Trophoblast cell (in vitro differentiated cells and primary cell): ENCODE results near the gene SPHKAP.
"Not testable (repeated sequence)": the region's sequence is repeated elsewhere in the genome, so short reads cannot be mapped to it uniquely, and the experiment has no call there.

Experiments used
- DNase-seq, 2 donors: peaks; one replicate each; pipeline ENCODE4 v3.0.0-alpha.2; 2016
- H2AFZ ChIP-seq: 2 replicates; pipeline ENCODE4 v1.6.1; 2013; ENCODE audit warnings: low read length, moderate library complexity, mild to moderate bottlenecking; ENCODE audit not compliant: insufficient read depth, poor library complexity
- H2AK5ac ChIP-seq: 2 replicates; pipeline ENCODE4 v1.6.1; 2013; ENCODE audit warnings: mild to moderate bottlenecking, low read length
- H2BK120ac ChIP-seq: 2 replicates; pipeline ENCODE4 v1.6.1; 2013; ENCODE audit warnings: low read length, mild to moderate bottlenecking, moderate library complexity; ENCODE audit not compliant: insufficient read depth, poor library complexity
- H2BK12ac ChIP-seq: 2 replicates; pipeline ENCODE4 v1.6.1; 2013; ENCODE audit warnings: mild to moderate bottlenecking, low read length, moderate library complexity
- H2BK5ac ChIP-seq: 2 replicates; pipeline ENCODE4 v1.6.1; 2013; ENCODE audit warnings: low read length, low read depth, moderate library complexity, mild to moderate bottlenecking; ENCODE audit not compliant: poor library complexity
- H3K14ac ChIP-seq: 2 replicates; pipeline ENCODE4 v1.6.1; 2013; ENCODE audit warnings: mild to moderate bottlenecking, low read length
- H3K18ac ChIP-seq: 2 replicates; pipeline ENCODE4 v1.6.1; 2013; ENCODE audit warnings: mild to moderate bottlenecking, low read length
- H3K23ac ChIP-seq: 2 replicates; pipeline ENCODE4 v1.6.1; 2013; ENCODE audit warnings: low read length
- H3K27ac ChIP-seq: 2 replicates; pipeline ENCODE4 v1.5.1; 2013; ENCODE audit warnings: low read depth, mild to moderate bottlenecking, inconsistent platforms, low read length, moderate library complexity
- H3K27me3 ChIP-seq: 2 replicates; pipeline ENCODE4 v1.6.1; 2013; ENCODE audit warnings: inconsistent platforms, mild to moderate bottlenecking, low read length, moderate library complexity; ENCODE audit not compliant: insufficient read depth
- H3K36me3 ChIP-seq, 2 experiments: 1 replicate in 1 of 2; 2 replicates in 1 of 2; pipeline ENCODE4 v1.6.1; 2013; ENCODE audit warnings: low read length in 2 of 2, mild to moderate bottlenecking in 2 of 2, moderate library complexity in 1 of 2; ENCODE audit not compliant: insufficient read depth in 2 of 2, control insufficient read depth in 1 of 2
- H3K4ac ChIP-seq: 2 replicates; pipeline ENCODE4 v1.6.1; 2013; ENCODE audit warnings: low read depth, mild to moderate bottlenecking, low read length, moderate library complexity
- H3K4me1 ChIP-seq, 2 experiments: 1 replicate in 1 of 2; 2 replicates in 1 of 2; pipeline ENCODE4 v1.6.1; 2013; ENCODE audit warnings: low read length in 2 of 2, mild to moderate bottlenecking in 2 of 2, moderate library complexity in 1 of 2; ENCODE audit not compliant: insufficient read depth in 2 of 2, control insufficient read depth in 1 of 2
- H3K4me2 ChIP-seq: 2 replicates; pipeline ENCODE4 v1.6.1; 2013; ENCODE audit warnings: inconsistent platforms, mild to moderate bottlenecking, low read length, moderate library complexity
- H3K4me3 ChIP-seq: 2 replicates; pipeline ENCODE4 v1.5.1; 2013; ENCODE audit warnings: mild to moderate bottlenecking, low read depth, low read length, inconsistent platforms
- H3K79me1 ChIP-seq: one replicate; pipeline ENCODE4 v1.6.1; 2013; ENCODE audit warnings: low read length
- H3K79me2 ChIP-seq: 2 replicates; pipeline ENCODE4 v1.6.1; 2013; ENCODE audit warnings: low read length, mild to moderate bottlenecking; ENCODE audit not compliant: control insufficient read depth, insufficient read depth, poor library complexity
- H3K9ac ChIP-seq: 2 replicates; pipeline ENCODE4 v1.6.1; 2013; ENCODE audit warnings: mild to moderate bottlenecking, low read length
- H3K9me3 ChIP-seq: 2 replicates; pipeline ENCODE4 v1.6.1; 2013; ENCODE audit warnings: low read depth, mild to moderate bottlenecking, control low read depth, inconsistent platforms, low read length; ENCODE audit not compliant: insufficient read depth
- H4K12ac ChIP-seq: 2 replicates; pipeline ENCODE4 v1.6.1; 2013; ENCODE audit warnings: low read depth, mild to moderate bottlenecking, low read length, moderate library complexity
- H4K8ac ChIP-seq: 2 replicates; pipeline ENCODE4 v1.6.1; 2013; ENCODE audit warnings: low read depth, mild to moderate bottlenecking, low read length, moderate library complexity
- H4K91ac ChIP-seq: one replicate; pipeline ENCODE4 v1.6.1; 2013; ENCODE audit warnings: low read depth, mild to moderate bottlenecking, low read length, moderate library complexity
- WGBS: extraction: QIAGEN DNeasy Blood & Tissue Kit; methylation state at CpG from one replicate; pipeline ENCODE4 v1.1.7; 2013; ENCODE audit warnings: missing lambda C conversion rate; ENCODE audit not compliant: insufficient read length, insufficient coverage; ENCODE audit errors: extremely low coverage; 5-methylcytosine and 5-hydroxymethylcytosine counted together

Gene SPHKAP

DNA sequence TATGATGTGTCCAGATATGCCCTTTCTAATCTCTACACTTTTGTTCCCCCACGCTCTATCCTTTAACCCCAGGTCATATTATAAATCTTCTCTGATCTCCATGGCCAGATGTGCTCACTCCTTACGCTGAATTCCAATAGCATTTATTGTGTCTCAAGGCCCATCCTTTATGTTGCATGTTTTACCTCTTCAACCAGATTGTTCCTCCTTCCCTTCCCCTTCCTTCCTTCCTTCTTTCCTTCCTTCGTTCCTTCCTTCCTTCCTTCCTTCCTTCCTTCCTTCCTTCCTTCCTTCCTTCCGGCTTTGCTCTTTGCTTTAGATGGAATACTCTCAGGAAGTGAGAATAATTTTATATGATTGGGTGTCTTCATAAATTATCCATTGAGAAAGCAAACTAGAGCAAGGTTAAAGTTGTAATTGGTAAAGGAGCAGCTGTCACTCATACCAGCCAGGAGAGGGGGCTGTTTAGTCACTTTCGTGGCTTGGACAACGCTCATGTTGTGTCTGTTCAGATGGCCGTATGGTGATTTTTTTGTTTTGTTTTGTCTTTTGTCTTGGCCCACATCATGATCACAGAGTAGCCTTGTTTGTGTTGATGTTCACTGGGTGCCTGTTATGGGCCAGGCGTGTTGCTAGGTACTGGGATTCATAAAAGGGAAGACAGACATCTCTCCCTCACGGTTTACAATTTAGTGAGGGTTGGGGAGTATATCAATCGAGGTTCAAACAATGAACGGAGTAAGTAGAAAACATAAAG, 242.0 kb downstream of the SPHKAP start:
- Histone ChIP-seq H3K4ac (no peak overlapping the region), H3K27me3 (no peaks in the 10 kb centered on the region), H3K79me1 (peaks cover 1% of the 10 kb centered on the region), H3K4me2 (peak overlapping the region; percentile 43), H3K79me2 (no peaks in the 10 kb centered on the region), H2BK12ac (no peak overlapping the region), H3K23ac (no peak overlapping the region), H3K14ac (no peak overlapping the region), H4K12ac (no peak overlapping the region), H2AK5ac (no peak overlapping the region), H3K9ac (no peak overlapping the region), H2BK5ac (no peak overlapping the region), H2BK120ac (no peak overlapping the region), H4K91ac (no peak overlapping the region), H3K9me3 (no peaks in the 10 kb centered on the region), H3K36me3 (no peaks in the 10 kb centered on the region), H3K4me1 (peaks cover 0 to 5% of the 10 kb centered on the region in 2 experiments), H4K8ac (peak overlapping the region; percentile 76), H3K27ac (no peak overlapping the region), H2AFZ (peak overlapping the region; percentile 89), H3K4me3 (no peak overlapping the region), H3K18ac (no peak overlapping the region)
- WGBS = no CpG with 5 or more reads among the region's 11 CpGs
- DNase-seq = peak; percentile 12 to 69

DNA sequence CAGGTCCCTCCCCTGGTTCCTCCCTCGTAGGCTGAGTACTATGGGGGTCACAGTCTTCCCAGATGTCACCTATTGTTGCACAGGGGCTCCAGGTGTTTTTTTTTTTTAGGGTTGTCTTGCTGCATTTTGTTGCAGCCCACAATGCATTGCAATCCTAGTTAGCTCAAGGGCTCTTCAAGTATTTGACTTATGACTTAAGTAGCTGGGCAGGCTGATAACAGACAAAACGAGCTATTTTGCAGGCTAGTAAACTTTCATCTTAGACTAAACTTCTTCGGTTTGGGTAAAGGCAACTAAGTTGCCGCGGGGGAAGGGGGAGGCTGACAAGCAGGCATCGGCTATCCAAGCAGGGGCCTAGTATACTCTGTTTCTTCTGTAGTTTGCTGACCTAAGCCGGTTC, 245.2 kb downstream of the SPHKAP start:
- not testable (repeated sequence) for H2BK12ac ChIP-seq, H3K9ac ChIP-seq, H3K4me1 ChIP-seq, H3K79me1 ChIP-seq, H3K36me3 ChIP-seq, H3K79me2 ChIP-seq, H2BK5ac ChIP-seq, H3K4me3 ChIP-seq, H3K4me2 ChIP-seq, H4K12ac ChIP-seq, H3K27ac ChIP-seq, H2BK120ac ChIP-seq, H3K23ac ChIP-seq, H3K4ac ChIP-seq, H3K9me3 ChIP-seq, H2AFZ ChIP-seq, H2AK5ac ChIP-seq, H3K27me3 ChIP-seq, H3K14ac ChIP-seq, DNase-seq, H4K8ac ChIP-seq, H4K91ac ChIP-seq, H3K18ac ChIP-seq
- no CpG with 5 or more reads among the region's 7 CpGs for WGBS

DNA sequence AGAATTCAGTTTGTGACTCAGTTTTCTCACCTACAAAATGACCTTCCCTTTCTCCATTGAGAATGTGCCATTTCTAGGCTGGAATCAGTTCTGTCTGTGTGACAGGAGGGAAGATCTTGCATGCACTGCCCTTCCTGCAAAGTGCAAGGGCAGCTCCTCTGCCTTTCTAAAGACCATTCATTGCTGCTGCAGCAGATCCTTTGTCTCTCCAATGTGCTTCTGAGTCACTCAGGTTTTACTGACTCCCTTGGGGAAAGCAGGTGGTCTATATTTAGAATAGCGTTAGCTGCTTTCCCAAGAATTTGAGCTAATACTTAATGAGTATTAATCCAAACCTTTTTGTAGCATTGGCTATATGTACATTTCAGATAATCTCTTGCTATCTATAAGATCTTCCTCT, 247.6 kb downstream of the SPHKAP start:
- Histone ChIP-seq H2BK12ac (no peak overlapping the region), H3K9ac (peak overlapping the region; percentile 18), H3K36me3 (no peaks in the 10 kb centered on the region), H3K14ac (no peak overlapping the region), H2BK5ac (no peak overlapping the region), H3K23ac (peak overlapping the region; percentile 99), H3K4me2 (no peak overlapping the region), H4K8ac (no peak overlapping the region), H2AFZ (no peak overlapping the region), H3K79me1 (no peaks in the 10 kb centered on the region), H3K79me2 (no peaks in the 10 kb centered on the region), H3K4ac (no peak overlapping the region), H3K9me3 (no peaks in the 10 kb centered on the region), H2BK120ac (no peak overlapping the region), H3K4me1 (peaks cover 0 to 2% of the 10 kb centered on the region in 2 experiments), H4K12ac (no peak overlapping the region), H3K4me3 (no peak overlapping the region), H3K27me3 (no peaks in the 10 kb centered on the region), H4K91ac (no peak overlapping the region), H3K18ac (no peak overlapping the region), H2AK5ac (no peak overlapping the region), H3K27ac (no peak overlapping the region)
- no peak for DNase-seq
- WGBS = no CpG with 5 or more reads among the region's 1 CpG

DNA sequence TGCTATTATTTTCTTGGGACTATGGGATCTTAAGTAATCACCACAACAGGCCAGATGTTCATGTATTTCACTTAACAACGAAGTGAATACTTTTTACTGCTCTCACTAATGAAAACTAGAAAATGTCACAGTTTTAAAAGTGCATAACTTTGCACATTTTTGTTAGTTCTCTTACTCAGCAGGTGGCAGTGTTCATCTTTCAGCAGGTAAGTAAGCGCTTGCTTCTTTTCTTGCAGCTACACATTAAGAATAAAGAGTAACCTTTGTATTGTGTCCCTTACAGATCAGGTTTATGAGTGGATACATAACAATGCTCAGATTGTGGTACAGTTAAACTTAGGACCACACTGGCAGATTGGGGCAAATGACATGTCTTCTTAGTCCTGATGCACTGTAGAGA, 249.1 kb downstream of the SPHKAP start:
- no peak overlapping the region for H2AFZ ChIP-seq
- H3K14ac ChIP-seq = no peak overlapping the region
- H3K27ac ChIP-seq = no peak overlapping the region
- H3K4me3 ChIP-seq = no peak overlapping the region
- no peak overlapping the region for H4K12ac ChIP-seq
- no peak overlapping the region for H3K9ac ChIP-seq
- DNase-seq = peak in 1 of 2 donors; percentile 27
- peaks cover 0 to 2% of the 10 kb centered on the region in 2 experiments for H3K4me1 ChIP-seq
- H3K4ac ChIP-seq = no peak overlapping the region
- no peak overlapping the region for H2AK5ac ChIP-seq
- H2BK120ac ChIP-seq = no peak overlapping the region
- no peak overlapping the region for H4K8ac ChIP-seq
- H4K91ac ChIP-seq = no peak overlapping the region
- H3K9me3 ChIP-seq = no peaks in the 10 kb centered on the region
- H3K79me1 ChIP-seq = no peaks in the 10 kb centered on the region
- no peak overlapping the region for H3K18ac ChIP-seq
- H3K4me2 ChIP-seq = no peak overlapping the region
- no peak overlapping the region for H2BK12ac ChIP-seq
- no CpG with 5 or more reads among the region's 2 CpGs for WGBS
- no peak overlapping the region for H2BK5ac ChIP-seq
- no peaks in the 10 kb centered on the region for H3K79me2 ChIP-seq
- H3K23ac ChIP-seq = no peak overlapping the region
- H3K36me3 ChIP-seq = no peaks in the 10 kb centered on the region
- H3K27me3 ChIP-seq = no peaks in the 10 kb centered on the region
